ENCODE measurements around the gene DHX40.

DHX40 gene

GRCh38 chr17:59619298-59620063 is 54.1 kb downstream of the DHX40 start, which contains the start of gene CLTC:
CLTC (plus strand) TSS chr17:59619895; CDS start chr17:59620132, 237 bp downstream.
- Histone ChIP-seq H2AFZ (ENCODE audit: low read length) (no peak within 1 kb of the TSS; the same call in 1 of the 2 replicates), H3K4me2 (ENCODE audit: low read length) (peak within 1 kb of the TSS; percentile 73), H3K4me1 (ENCODE audit: insufficient read depth, low read length, severe bottlenecking) (peaks cover 48% of the 10 kb centered on the region), H3K9me2 (ENCODE audit: low read depth, low read length) (no peaks in the 10 kb centered on the region), H3F3A (ENCODE audit: insufficient read depth, low read length) (no peaks in the 10 kb centered on the region), H3K79me2 (ENCODE audit: insufficient read depth, low read length) (peaks cover 46% of the 10 kb centered on the region), H3K27me3 (ENCODE audit: insufficient read depth, low read length) (no peaks in the 10 kb centered on the region), H3K36me3 (ENCODE audit: insufficient read depth, low read length) (peaks cover 30% of the 10 kb centered on the region; the same call in 1 of the 2 replicates), H3K4me3 (ENCODE audit: low read depth, low read length, poor library complexity, severe bottlenecking) (peak within 1 kb of the TSS; percentile 97), H3K9ac (ENCODE audit: low read length) (peak within 1 kb of the TSS; percentile 100), H3K27ac (ENCODE audit: low read depth, low read length, poor library complexity, severe bottlenecking) (peak within 1 kb of the TSS; percentile 93), H4K20me1 (ENCODE audit: insufficient read depth, low read length) (0 out of 2 replicates have a peak, but pooled peaks cover 7% of the 10 kb centered on the region), H3K9me3 (ENCODE audit: low read length) (no peaks in the 10 kb centered on the region)
- no peak for TF ChIP-seq CTCF (IDR thresholded peaks at IDR 0.05; ENCODE audit: low read length)
- no peak for TF ChIP-seq EZH2 (IDR thresholded peaks at IDR 0.05; ENCODE audit: borderline replicate concordance, low read length)

- Histone ChIP-seq H3K27ac (ENCODE audit: low read depth, low read length, poor library complexity, severe bottlenecking) (peak overlapping the region; percentile 93), H3K36me3 (ENCODE audit: insufficient read depth, low read length) (peaks cover 30% of the 10 kb centered on the region; the same call in 1 of the 2 replicates), H3K79me2 (ENCODE audit: insufficient read depth, low read length) (peaks cover 51% of the 10 kb centered on the region), H2AFZ (ENCODE audit: low read length) (no peak overlapping the region), H3K4me1 (ENCODE audit: insufficient read depth, low read length, severe bottlenecking) (peaks cover 49% of the 10 kb centered on the region), H3F3A (ENCODE audit: insufficient read depth, low read length) (no peaks in the 10 kb centered on the region), H3K9ac (ENCODE audit: low read length) (peak overlapping the region; percentile 100), H3K27me3 (ENCODE audit: insufficient read depth, low read length) (no peaks in the 10 kb centered on the region), H3K9me3 (ENCODE audit: low read length) (no peaks in the 10 kb centered on the region), H3K4me3 (ENCODE audit: low read depth, low read length, poor library complexity, severe bottlenecking) (peak overlapping the region; percentile 97), H3K9me2 (ENCODE audit: low read depth, low read length) (no peaks in the 10 kb centered on the region), H3K4me2 (ENCODE audit: low read length) (peak overlapping the region; percentile 73), H4K20me1 (ENCODE audit: insufficient read depth, low read length) (0 out of 2 replicates have a peak, but pooled peaks cover 7% of the 10 kb centered on the region)
- TF ChIP-seq CTCF (IDR thresholded peaks at IDR 0.05; ENCODE audit: low read length) (no peak), EZH2 (IDR thresholded peaks at IDR 0.05; ENCODE audit: borderline replicate concordance, low read length) (no peak)
Observed at GRCh38 chr17:59620064-59620359, 54.6 kb downstream of the DHX40 start.

- Histone ChIP-seq H3K4me2 (ENCODE audit: low read length) (peak overlapping the region; percentile 73), H3K79me2 (ENCODE audit: insufficient read depth, low read length) (peaks cover 58% of the 10 kb centered on the region), H3K4me1 (ENCODE audit: insufficient read depth, low read length, severe bottlenecking) (peaks cover 56% of the 10 kb centered on the region), H3K4me3 (ENCODE audit: low read depth, low read length, poor library complexity, severe bottlenecking) (peak overlapping the region; percentile 97), H3K9me3 (ENCODE audit: low read length) (no peaks in the 10 kb centered on the region), H4K20me1 (ENCODE audit: insufficient read depth, low read length) (0 out of 2 replicates have a peak, but pooled peaks cover 7% of the 10 kb centered on the region), H3K36me3 (ENCODE audit: insufficient read depth, low read length) (peaks cover 35% of the 10 kb centered on the region), H3F3A (ENCODE audit: insufficient read depth, low read length) (no peaks in the 10 kb centered on the region), H3K27ac (ENCODE audit: low read depth, low read length, poor library complexity, severe bottlenecking) (peak overlapping the region; percentile 93), H3K27me3 (ENCODE audit: insufficient read depth, low read length) (no peaks in the 10 kb centered on the region), H2AFZ (ENCODE audit: low read length) (no peak overlapping the region), H3K9ac (ENCODE audit: low read length) (peak overlapping the region; percentile 100), H3K9me2 (ENCODE audit: low read depth, low read length) (no peaks in the 10 kb centered on the region)
- TF ChIP-seq EZH2 (IDR thresholded peaks at IDR 0.05; ENCODE audit: borderline replicate concordance, low read length), result no peak
- no peak for TF ChIP-seq CTCF (IDR thresholded peaks at IDR 0.05; ENCODE audit: low read length)
Observed at GRCh38 chr17:59620518-59621259, 55.3 kb downstream of the DHX40 start.
